Stimulated activated CD4-positive, alpha-beta T cell treated with anti-CD3 and anti-CD28 coated beads, TNF-alpha, amount 100 ng/mL, for 4 hours (primary cell): ENCODE results near the gene LIMCH1.
"Not testable (repeated sequence)": the region's sequence is repeated elsewhere in the genome, so short reads cannot be mapped to it uniquely, and the experiment has no call there.

ENCODE experiments used
- DNase-seq, 3 experiments: peaks; one replicate each; pipeline ENCODE4 v3.0.0-alpha.2; 2020; ENCODE audit warnings: low read depth in 3 of 3

LIMCH1 gene

DNA sequence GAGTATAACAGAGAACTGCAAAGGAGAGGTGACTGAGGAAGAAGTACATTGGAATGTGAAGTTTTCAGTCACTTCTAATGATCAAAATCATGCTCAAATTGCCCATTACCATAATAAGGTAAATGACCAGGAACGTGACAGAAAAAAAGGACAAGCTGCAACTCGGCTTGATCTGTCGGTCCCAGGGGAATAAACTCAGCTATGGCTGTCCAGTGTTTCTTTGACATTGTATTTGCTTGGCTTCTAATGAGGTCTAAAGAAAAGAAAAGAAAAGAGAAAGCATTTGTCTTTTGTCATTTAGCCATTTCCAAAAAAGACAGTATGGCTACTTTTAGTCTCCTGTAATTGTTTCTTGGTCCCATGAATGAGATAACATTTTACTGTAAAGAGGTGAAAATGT lies 185.3 kb downstream of the LIMCH1 start:
- no peak for DNase-seq

DNA sequence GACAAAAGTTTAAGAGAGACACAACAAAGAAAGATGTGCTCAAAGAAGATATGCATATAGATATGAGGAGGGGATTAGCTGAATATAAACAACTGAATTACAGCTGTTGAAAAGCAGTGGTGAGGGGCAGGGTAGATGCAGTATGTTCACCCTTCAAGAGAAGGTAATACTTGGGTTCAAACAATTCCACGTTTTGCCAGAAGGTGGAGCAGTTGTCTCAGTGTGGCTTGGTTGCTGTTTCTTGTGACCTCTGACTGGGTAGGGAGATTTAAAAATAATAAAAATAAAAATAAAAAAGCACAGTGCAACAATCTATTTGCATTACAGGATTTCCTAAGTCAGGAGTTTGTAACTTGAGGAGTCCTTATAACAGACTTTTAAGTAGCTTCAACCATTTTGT lies 187.3 kb downstream of the LIMCH1 start:
- no peak for DNase-seq

DNA sequence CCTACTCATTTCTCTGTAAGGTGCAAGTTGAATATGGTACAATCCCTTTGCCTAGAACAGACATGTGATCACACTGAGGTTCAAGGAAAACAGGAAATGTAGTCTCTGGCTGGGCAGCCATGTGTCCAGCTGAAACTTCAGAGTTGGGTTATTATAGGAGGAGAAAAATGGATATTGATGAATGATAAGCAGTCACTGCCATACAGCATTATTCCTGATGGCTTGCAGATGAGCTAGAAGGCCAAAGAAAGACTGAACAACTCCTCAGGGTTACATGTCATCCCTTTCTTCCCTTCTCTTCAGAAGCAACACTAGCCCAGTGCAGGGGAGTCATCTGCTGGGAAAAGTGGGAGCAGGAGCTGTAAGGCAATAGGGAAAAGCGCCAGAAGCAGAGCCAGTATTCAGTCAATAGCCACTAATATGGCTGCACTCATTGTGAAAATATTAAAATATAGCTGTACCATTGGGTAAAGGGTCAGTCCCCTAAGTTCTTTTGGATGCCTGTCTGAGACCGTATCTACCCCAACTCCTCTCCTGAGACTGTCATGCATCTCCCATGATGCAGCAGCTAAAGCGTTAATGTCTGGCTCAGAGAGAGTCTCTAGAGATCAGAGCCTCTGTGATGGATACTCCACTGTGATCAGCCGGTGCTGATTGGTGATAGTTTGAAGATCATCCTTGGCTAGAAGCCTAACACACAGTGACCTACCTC lies 190.1 kb downstream of the LIMCH1 start:
- no peak for DNase-seq

DNA sequence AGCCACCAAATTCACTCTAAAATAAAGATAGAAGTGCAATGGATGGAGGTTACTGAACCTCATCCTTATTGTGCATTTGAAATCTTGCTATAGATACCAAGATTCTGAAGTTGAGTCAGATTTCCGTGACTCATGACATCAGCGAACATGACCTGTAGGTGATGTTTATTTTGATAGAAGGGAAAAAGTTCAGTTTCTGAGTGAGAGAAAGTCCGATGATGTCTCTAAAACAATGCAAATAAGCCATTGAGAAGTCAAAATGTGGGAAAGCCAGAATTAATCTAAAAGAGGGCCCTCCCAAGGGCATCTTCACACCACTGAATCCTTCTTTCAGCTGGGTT lies 190.6 kb downstream of the LIMCH1 start:
- DNase-seq: no peak

DNA sequence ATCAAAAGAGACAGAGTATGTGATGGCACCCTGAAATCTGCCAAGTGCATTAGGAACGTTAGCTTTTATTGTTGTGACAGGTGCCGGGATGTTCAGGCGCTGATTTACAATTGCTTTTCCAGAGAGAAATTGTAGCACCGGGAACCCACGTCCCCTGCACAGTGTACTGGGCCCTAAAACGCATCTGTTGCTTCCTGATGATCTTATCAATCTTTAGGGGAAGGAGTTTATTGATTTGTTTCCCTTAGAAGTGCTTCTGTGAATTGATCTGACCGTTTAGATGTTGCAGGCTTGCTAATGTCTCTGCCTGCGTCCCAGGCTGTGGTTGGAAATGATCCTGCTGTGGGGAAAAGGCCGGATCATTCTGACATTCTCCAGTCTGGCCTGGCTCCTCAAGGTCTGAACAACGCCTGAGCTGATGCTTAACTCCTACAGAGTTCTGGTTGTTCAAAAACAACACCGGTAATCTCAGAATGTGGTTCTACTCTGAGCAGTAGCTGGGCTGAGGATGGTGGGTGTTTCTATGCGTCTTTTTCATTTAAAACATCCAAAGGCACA lies 193.7 kb downstream of the LIMCH1 start:
- no peak for DNase-seq

DNA sequence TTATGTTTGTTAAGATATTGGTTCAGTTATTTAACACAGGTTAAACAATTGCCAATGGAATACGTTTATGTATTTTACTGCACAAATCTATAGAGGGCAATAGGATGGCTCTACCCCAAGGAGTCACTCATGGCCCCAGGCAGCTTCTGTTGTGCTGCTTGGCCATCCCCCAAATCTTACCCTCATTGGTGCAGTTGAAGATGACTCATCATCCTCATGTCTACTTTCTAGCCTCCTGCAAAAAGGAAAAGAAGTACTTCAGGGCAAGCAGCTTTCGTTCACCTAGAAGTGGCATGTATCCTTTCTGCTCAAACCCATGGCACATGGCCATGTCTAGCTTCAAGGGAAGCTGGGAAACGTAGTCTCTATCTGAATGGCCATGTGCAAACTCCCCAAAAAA lies 196.4 kb downstream of the LIMCH1 start:
- DNase-seq: no peak

DNA sequence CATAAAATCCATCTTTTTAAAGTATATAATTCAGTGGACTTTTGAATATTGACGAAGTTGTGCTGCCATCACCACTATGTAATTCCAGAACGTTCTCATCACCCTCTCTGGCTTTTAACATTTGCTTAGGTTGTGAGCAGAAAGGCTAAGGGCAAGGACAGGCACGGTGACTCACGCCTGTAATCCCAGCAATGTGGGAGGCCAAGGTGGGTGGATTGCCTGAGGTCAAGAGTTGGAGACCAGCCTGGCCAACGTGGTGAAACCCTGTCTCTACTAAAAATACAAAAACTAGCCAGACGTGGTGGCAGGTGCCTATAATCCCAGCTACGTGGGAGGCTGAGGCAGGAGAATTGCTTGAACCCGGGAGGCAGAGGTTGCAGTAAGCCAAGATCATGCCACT lies 199.5 kb downstream of the LIMCH1 start:
- DNase-seq: not testable (repeated sequence)

DNA sequence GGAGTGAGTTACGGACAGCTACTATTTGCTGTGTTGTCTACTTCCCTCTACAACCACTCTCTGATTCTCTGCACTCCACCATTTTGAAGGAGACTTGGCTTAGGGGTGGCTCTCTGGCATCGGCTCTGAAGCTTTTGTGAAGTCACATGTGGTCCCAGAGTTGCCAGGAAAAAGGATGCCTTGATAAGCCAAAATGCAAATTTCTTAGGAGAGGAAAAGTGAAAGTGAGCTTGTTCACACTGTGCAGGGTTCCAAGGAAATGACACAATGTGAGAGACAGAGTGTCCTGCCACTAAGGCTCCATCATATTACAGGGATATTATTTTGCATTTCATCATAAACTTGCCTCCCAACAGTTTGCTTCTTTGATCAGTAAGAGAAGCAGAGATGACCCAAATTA lies 203.4 kb downstream of the LIMCH1 start:
- DNase-seq: no peak

DNA sequence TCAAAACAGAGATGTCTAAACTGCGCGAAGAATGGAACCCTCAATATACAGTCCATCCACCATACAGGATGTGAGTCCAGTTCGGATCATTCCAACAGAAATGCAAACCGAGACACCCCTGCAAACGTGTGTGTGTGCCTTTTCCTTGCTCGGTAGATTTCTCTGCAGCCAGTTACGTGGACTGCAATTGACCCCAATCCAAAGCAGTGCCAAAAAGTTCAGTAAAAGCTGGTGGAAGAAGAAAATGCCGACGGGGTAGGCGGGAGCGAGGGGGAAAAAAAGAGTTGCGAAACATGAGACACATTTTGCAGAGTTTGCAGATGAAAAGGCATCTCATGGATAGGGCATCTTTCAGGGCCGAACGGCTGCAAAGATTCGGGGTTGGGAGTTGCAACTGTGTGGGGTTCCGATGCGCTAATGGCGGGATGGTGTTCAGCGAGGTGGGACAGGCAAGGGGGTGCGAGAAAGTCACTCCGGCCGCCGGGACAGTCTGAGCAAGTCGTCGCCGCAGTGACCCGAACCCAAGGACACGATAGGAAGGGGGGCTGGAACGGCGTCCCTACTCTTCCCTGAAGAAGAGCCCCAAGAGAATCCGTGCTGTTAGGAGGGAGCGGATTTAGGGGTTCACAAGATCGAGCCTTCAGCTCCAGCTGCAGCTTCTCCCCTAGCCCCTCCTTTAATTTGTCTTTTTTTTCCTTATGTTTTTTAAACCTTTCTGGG lies 206.8 kb downstream of the LIMCH1 start:
- DNase-seq: no peak

DNA sequence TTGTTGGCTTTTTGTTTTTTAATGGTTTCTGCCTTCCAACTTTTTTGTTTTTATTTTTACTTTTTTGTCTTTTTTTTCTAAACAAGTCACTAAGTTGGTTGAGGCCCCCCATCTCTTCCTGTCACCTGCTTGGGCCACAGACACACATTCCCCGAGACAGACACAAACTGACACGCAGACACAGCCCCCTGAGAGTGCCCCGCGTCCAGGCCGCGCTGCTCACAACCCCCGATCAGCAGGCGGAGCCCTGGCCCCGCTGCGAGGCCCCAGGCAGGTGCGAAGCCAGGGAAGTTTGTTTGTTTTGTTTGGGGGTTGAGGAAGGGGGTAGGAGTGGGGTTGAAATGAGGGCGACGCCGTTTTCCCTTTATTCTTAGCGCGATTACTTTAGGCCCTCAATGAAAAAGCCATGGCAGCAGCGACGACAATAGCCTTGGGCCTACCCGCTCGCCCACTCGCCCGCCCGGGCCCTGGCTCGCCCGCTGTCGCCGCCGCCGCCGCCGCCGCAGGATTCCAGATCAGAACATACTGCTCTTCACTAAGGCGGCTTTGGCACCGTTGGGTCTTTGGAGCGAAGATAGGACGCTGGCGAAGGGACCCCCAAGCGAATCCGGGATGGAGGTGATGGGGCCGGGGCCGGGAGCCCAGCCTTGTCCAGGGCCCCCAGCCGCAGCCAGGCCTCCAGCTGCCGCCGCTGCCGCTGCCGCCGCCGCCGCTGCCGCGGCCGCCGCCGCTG lies 207.5 kb downstream of the LIMCH1 start:
- DNase-seq: no peak

DNA sequence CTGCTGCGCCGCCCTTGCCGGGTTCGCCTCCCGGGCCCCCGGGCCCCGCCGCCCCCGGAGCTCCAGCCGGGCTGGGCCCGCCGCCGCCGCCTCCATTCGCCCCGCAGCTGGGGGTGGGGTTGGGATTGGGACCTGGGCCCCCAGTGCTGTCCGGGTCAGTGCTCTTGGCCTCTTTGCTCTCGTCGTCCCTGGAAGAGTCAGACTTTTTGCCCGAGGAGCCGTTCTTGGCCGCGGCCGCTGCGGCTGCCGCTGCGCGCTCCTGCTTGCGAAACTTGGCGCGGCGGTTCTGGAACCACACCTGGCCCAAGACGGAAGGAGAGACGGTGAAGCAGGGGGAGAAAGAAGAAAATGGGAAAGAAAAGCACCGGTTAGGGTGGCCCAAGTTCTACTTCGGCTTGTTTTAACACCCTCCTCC lies 208.1 kb downstream of the LIMCH1 start:
- DNase-seq: no peak

DNA sequence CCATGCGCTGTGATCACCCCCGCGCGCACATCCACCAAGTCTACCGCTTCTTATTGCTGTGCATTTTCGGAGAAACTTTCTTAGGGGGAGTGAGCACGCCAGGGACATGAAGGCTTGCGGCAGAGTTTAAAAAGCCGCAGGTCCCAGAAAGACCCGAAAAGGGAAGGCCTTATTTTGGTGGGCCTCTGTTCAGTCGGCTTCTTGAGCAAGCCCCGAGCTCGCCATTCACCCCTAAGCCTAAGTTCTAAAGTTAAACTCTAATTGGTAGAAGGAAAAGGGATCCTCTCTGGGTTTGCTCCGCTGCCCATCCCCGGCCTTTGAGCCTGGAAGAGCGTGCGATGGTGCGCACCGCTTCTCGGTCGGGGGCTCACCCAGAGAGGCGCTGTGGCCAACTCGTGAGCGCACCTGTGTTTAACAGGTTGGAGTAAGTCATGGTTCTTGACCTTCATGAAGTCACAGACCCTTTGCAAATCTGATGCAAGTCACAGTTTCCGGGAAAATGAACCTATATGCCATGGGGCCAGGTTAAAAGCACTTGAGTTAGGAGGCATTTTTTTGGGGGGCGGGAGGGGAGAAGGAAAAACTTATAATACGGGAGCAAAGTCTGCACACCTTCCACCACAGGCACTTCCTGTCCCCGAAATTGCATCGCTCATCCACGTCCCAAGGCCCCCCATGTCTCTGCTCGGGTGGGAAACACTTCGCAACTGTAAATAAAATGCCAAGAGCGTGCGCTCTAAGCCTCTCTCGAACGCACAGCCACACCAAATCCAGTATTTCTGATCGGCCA lies 208.7 kb downstream of the LIMCH1 start:
- no peak for DNase-seq

DNA sequence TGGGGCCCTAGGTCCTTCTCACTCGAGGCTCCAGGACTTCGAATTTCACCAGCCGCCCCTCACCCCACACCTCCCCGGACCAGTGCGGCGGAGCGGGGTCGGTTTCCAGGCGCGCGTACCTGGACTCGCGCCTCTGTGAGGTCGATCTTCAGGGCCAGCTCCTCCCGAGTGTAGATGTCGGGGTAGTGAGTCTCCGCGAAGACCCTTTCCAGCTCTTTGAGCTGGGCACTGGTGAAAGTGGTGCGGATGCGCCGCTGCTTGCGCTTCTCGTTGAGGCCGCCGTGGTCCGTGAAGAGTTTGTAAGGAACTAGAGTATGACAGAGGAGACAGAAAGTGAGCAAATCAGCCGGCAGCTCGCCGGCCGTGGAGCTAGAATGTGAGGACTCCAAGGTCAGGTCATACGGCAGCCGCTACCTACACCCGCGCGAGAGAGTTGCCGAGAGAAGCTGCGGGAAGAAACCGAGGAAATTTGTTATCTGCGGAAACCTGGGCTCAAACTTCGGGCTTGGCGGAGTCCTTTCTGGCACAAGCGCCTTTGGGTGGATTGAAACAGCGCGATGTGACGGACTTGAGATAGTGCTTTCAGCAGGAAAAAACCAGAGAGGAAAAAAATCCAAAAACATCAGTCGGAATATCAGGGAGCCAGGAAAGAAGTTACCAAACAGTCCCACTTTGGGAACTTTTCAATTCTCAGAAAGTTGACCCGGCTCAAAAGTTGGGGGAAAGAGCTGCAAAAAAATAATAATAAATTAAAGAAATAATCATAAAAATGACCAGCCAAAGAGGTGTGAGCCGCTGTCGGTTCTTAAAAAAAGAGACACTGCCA lies 209.5 kb downstream of the LIMCH1 start:
- DNase-seq: no peak

DNA sequence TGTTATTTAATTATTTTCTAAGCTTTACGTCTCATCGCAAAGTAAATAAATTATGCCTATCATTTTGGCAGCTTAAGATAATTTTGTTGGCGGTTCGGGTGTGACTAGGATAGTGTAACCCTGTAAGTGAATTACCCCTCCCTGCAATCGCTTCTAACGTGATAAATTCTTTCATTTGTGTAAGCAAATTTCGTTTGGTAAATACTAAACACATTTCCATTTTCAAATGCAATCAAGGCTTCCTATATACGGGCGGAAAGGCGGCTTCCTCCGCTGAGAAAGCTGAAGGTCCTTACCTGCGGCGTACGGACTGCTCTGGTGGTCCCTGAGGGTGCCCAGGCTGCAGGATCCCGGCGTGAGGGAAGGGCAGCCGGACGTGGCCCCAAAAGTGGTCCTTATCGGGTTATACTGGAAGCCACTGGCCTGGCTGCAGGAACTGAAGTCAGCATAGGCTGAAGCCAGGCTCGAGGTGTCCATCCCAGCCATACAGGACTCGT lies 210.2 kb downstream of the LIMCH1 start:
- DNase-seq: no peak

DNA sequence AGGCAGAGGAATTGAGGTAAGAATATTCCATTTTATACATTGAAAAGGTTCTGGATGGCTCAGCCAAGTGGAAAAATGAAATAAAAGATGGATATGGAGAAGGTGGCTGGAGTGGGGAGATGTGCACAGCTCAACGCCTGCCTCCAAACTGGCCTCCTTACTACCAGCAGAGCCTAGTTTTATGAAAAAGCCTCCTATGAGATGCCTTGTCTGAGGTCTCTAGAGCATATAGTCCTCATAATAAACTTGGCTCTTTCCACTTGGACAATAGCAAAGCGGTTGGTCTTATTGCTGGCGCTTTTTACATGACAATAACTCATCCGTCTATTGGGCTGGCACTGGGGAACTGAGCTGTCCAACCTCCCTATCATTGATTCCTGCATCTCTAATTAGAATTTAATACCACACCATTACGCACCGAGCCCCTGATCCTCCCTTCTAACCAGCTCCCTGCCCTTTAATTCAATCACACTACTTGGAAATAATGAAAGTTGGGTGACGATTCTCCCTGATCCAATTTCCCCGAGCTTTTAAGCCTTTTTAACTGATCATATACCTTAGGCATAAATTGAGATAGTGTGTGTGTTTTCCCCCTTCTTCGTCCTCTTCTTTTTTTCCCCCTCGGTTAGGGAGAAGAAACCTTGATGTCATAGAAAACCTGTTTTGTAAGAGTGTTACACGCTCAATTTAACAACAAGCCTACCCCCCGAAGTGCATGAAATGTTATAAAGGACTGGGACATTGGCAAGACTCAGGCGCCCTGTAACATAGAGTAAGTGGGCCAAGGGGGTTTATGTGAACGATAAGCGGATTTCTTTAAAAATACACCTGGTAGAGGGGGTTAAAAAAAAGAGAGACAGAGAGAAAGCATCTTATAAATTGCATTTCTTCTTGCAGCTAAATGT lies 210.9 kb downstream of the LIMCH1 start, which contains the start of gene PHOX2B:
PHOX2B (minus strand) TSS at position 155 of the 905 bp plus-strand sequence; CDS start at position 40, 115 bp downstream.
- no peak for DNase-seq

DNA sequence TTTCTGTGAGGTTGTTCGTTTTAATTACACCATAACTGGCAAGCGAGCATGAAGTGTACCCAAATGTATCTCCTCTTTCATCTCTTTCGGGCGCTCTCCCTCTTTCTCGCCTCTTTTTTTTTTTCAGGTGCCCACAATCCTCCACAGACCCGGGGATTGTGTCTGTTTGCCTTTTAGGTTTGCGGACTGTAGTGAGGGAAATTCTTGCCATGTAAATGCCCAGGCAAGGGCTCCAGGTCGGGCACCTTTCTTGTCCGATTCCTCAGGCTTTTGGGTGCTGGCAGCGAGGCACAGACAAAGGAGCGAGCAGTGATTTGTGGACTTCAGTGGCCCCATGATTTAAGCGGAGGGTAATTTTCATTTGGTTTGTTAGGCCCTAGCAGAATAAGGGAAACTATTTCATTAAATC lies 211.7 kb downstream of the LIMCH1 start:
- no peak for DNase-seq
